ENCODE results near the gene MPZL1. TPM values are rescaled to one million over a fixed set of nuclear protein-coding genes. Genes with fewer than 3 reads are reported as not detected.
A peak's percentile ranks its signal among the peaks of the same experiment; 100 is the strongest.

MPZL1 gene
- total and polyA plus RNA-seq, 4 donors: 11.3 to 26.1 (median 16.8) TPM

DNA sequence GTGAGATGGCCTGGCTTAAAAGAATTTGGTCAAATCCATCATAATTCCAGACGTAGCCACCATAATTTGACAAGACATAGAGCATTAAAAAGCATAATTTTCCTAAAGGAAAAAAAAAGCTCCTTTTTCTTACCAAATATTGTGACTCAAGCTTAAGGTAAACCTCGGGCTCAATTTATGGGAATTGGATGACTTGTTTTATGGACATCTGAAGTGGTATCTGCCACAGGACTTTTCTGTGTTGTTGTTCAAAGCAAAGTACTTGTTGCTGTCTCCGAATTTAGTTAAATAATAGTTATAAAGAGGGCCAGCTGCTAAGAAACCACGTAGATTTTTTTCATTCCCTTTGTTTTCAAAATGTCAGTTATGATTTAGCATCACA lies 1.1 kb downstream of the MPZL1 start:
- 46% methylated on average over 4 of the region's 4 CpGs for WGBS
- no peak for DNase-seq (ENCODE audit: low spot score)
- H3K27me3 ChIP-seq (ENCODE audit: control insufficient read depth in 4 of 4, insufficient read depth in 4 of 4, low read length in 3 of 4): no peaks in the 10 kb centered on the region
- TF ChIP-seq SP1 (IDR thresholded peaks at IDR 0.05) (no peak), GABPA (IDR thresholded peaks at IDR 0.05 in 1 of 2, conservative IDR thresholded peaks at IDR 0.05 in 1 of 2) (no peak), RAD21 (IDR thresholded peaks at IDR 0.05) (no peak), FOXA2 (IDR thresholded peaks at IDR 0.05) (no peak), JUND (IDR thresholded peaks at IDR 0.05) (no peak), HNF4A (conservative IDR thresholded peaks at IDR 0.05) (no peak)
- TF ChIP-seq, protein P1, sequence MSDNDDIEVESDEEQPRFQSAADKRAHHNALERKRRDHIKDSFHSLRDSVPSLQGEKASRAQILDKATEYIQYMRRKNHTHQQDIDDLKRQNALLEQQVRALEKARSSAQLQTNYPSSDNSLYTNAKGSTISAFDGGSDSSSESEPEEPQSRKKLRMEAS (IDR thresholded peaks at IDR 0.05): no peak
- TF ChIP-seq, protein P2, sequence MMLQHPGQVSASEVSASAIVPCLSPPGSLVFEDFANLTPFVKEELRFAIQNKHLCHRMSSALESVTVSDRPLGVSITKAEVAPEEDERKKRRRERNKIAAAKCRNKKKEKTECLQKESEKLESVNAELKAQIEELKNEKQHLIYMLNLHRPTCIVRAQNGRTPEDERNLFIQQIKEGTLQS (IDR thresholded peaks at IDR 0.05): no peak
- H3K27ac ChIP-seq (ENCODE audit: low read depth in 1 of 2, low read length in 2 of 2): peak overlapping the region in 1 of 2 donors; percentile 78
- peak overlapping the region in 1 of 2 donors; percentile 16 for H3K9ac ChIP-seq (ENCODE audit: low read depth in 1 of 2, low read length in 2 of 2)
- H3K9me3 ChIP-seq (ENCODE audit: control insufficient read depth in 4 of 4, low read length in 3 of 4): no peaks in the 10 kb centered on the region
- H3K4me1 ChIP-seq (ENCODE audit: control insufficient read depth in 4 of 4, insufficient read depth in 4 of 4, low read length in 3 of 4): peaks cover 2 to 18% (median 9%) of the 10 kb centered on the region in 4 donors
- no peaks in the 10 kb centered on the region for H3K36me3 ChIP-seq (ENCODE audit: control insufficient read depth in 4 of 4, insufficient read depth in 3 of 4, low read depth in 1 of 4, low read length in 3 of 4)
- H3K4me3 ChIP-seq (ENCODE audit: low read depth in 1 of 3, low read length in 3 of 3): peak overlapping the region; percentile 75 to 90 (median 79)

DNA sequence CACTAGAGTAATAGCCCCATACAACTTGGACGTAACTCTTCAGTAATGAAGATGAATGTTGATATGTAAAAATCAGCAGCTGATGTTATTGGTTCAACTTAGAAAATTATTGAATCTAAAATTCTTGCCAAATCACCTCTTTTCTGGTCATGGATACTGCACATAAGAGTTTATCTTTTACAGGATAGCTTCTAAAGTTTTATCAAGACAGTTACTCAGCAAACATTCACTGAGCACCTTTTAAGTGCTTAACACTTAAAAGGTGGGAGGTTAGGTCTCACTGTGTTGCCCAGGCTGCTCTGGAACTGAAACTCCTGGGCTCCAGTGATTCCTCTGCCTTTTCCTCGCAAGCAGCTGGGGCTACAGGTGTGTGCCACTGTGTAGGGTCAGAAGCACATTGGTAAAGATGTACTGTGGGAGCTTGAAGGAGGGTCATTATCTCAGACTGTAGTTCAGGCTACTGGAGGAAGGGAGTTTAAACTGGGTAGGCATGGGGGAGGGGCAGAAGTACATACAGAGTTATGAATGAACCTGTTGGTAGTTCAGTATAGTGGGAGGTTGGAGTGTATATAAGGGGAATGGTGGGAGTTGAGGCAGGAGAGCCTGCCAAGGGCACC lies 2.0 kb downstream of the MPZL1 start:
- TF ChIP-seq NR2F2 (IDR thresholded peaks at IDR 0.05) (no peak), YY1 (IDR thresholded peaks at IDR 0.05) (no peak), JUND (IDR thresholded peaks at IDR 0.05) (no peak), GABPA (IDR thresholded peaks at IDR 0.05 in 1 of 2, conservative IDR thresholded peaks at IDR 0.05 in 1 of 2) (no peak), TAF1 (conservative IDR thresholded peaks at IDR 0.05) (no peak), FOXA2 (IDR thresholded peaks at IDR 0.05) (no peak), SP1 (IDR thresholded peaks at IDR 0.05) (no peak), RXRA (IDR thresholded peaks at IDR 0.05) (no peak), EGR1 (IDR thresholded peaks at IDR 0.05; ENCODE audit: low read depth in 2 of 2) (no peak), HNF4G (IDR thresholded peaks at IDR 0.05) (no peak), HNF4A (conservative IDR thresholded peaks at IDR 0.05) (no peak), FOXA1 (IDR thresholded peaks at IDR 0.05) (no peak)
- TF ChIP-seq, protein P2 (IDR thresholded peaks at IDR 0.05): no peak
- TF ChIP-seq, protein P3, sequence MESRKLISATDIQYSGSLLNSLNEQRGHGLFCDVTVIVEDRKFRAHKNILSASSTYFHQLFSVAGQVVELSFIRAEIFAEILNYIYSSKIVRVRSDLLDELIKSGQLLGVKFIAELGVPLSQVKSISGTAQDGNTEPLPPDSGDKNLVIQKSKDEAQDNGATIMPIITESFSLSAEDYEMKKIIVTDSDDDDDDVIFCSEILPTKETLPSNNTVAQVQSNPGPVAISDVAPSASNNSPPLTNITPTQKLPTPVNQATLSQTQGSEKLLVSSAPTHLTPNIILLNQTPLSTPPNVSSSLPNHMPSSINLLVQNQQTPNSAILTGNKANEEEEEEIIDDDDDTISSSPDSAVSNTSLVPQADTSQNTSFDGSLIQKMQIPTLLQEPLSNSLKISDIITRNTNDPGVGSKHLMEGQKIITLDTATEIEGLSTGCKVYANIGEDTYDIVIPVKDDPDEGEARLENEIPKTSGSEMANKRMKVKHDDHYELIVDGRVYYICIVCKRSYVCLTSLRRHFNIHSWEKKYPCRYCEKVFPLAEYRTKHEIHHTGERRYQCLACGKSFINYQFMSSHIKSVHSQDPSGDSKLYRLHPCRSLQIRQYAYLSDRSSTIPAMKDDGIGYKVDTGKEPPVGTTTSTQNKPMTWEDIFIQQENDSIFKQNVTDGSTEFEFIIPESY (IDR thresholded peaks at IDR 0.05): no peak
- TF ChIP-seq, protein P4, sequence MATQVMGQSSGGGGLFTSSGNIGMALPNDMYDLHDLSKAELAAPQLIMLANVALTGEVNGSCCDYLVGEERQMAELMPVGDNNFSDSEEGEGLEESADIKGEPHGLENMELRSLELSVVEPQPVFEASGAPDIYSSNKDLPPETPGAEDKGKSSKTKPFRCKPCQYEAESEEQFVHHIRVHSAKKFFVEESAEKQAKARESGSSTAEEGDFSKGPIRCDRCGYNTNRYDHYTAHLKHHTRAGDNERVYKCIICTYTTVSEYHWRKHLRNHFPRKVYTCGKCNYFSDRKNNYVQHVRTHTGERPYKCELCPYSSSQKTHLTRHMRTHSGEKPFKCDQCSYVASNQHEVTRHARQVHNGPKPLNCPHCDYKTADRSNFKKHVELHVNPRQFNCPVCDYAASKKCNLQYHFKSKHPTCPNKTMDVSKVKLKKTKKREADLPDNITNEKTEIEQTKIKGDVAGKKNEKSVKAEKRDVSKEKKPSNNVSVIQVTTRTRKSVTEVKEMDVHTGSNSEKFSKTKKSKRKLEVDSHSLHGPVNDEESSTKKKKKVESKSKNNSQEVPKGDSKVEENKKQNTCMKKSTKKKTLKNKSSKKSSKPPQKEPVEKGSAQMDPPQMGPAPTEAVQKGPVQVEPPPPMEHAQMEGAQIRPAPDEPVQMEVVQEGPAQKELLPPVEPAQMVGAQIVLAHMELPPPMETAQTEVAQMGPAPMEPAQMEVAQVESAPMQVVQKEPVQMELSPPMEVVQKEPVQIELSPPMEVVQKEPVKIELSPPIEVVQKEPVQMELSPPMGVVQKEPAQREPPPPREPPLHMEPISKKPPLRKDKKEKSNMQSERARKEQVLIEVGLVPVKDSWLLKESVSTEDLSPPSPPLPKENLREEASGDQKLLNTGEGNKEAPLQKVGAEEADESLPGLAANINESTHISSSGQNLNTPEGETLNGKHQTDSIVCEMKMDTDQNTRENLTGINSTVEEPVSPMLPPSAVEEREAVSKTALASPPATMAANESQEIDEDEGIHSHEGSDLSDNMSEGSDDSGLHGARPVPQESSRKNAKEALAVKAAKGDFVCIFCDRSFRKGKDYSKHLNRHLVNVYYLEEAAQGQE (IDR thresholded peaks at IDR 0.05): no peak
- TF ChIP-seq, protein P1 (IDR thresholded peaks at IDR 0.05): no peak
- DNase-seq (ENCODE audit: low spot score): no peak
- Histone ChIP-seq H3K9me3 (ENCODE audit: control insufficient read depth in 4 of 4, low read length in 3 of 4) (no peaks in the 10 kb centered on the region), H3K36me3 (ENCODE audit: control insufficient read depth in 4 of 4, insufficient read depth in 3 of 4, low read depth in 1 of 4, low read length in 3 of 4) (no peaks in the 10 kb centered on the region), H3K4me3 (ENCODE audit: low read depth in 1 of 3, low read length in 3 of 3) (no peak overlapping the region), H3K9ac (ENCODE audit: low read depth in 1 of 2, low read length in 2 of 2) (no peak overlapping the region), H3K27ac (ENCODE audit: low read depth in 1 of 2, low read length in 2 of 2) (no peak overlapping the region), H3K4me1 (ENCODE audit: control insufficient read depth in 4 of 4, insufficient read depth in 4 of 4, low read length in 3 of 4) (peaks cover 2 to 18% (median 9%) of the 10 kb centered on the region in 4 donors), H3K27me3 (ENCODE audit: control insufficient read depth in 4 of 4, insufficient read depth in 4 of 4, low read length in 3 of 4) (no peaks in the 10 kb centered on the region)
- 90% methylated on average over 2 of the region's 2 CpGs for WGBS

Measured in liver (tissue), 9 donors.